ENCODE data around the gene ANAPC7.
"Not testable (repeated sequence)": the region's sequence is repeated elsewhere in the genome, so short reads cannot be mapped to it uniquely, and the experiment has no call there.

Gene ANAPC7

GRCh38 chr12:110426406-110426805, 22.9 kb upstream of the ANAPC7 start:
- no peak for TF ChIP-seq CTCF (conservative IDR thresholded peaks at IDR 0.05; ENCODE audit: low read depth)
- CTCF ChIA-PET, result no interaction called here
- POLR2A ChIA-PET (ENCODE audit: low non-redundant PET), result no interaction called here
- DNase-seq (ENCODE audit: low spot score), result no peak
- H3K27ac ChIP-seq, result no peak overlapping the region

GRCh38 chr12:110424237-110424636, 20.7 kb upstream of the ANAPC7 start:
- H3K27ac ChIP-seq, result no peak overlapping the region
- ChIA-PET POLR2A (ENCODE audit: low non-redundant PET) (no interaction called here), CTCF (no interaction called here)
- no peak for TF ChIP-seq CTCF (conservative IDR thresholded peaks at IDR 0.05; ENCODE audit: low read depth)
- DNase-seq (ENCODE audit: low spot score), result no peak

GRCh38 chr12:110421701-110422100, 18.2 kb upstream of the ANAPC7 start:
- ChIA-PET CTCF (interaction anchor here (0.6 to 1.1 kb wide), 2 partner anchors 10 to 43 kb away, joined by 5 to 11 read pairs; no protein-coding TSS in a partner anchor), POLR2A (ENCODE audit: low non-redundant PET) (no interaction called here)
- TF ChIP-seq CTCF (conservative IDR thresholded peaks at IDR 0.05; ENCODE audit: low read depth), result no peak
- no peak for DNase-seq (ENCODE audit: low spot score)
- H3K27ac ChIP-seq, result no peak overlapping the region

GRCh38 chr12:110421159-110421661, 17.7 kb upstream of the ANAPC7 start:
- ChIA-PET POLR2A (ENCODE audit: low non-redundant PET) (no interaction called here), CTCF (interaction anchor here (0.6 to 1.6 kb wide), 4 partner anchors 10 to 900 kb away, joined by 3 to 6 read pairs (median 4); no protein-coding TSS in a partner anchor)
- H3K27ac ChIP-seq, result no peak overlapping the region
- no peak for TF ChIP-seq CTCF (conservative IDR thresholded peaks at IDR 0.05; ENCODE audit: low read depth)
- no peak for DNase-seq (ENCODE audit: low spot score)

- ChIA-PET POLR2A (ENCODE audit: low non-redundant PET) (interaction anchor here (0.6 kb wide), 1 partner anchor 941 kb away, joined by 3 read pairs; no protein-coding TSS in a partner anchor), CTCF (interaction anchor here (0.6 to 1.6 kb wide), 4 partner anchors 11 to 900 kb away, joined by 3 to 6 read pairs (median 3); no protein-coding TSS in a partner anchor)
- DNase-seq (ENCODE audit: low spot score), result not testable (repeated sequence)
These were observed 17.1 kb upstream of the ANAPC7 start for GRCh38 chr12:110420644-110421043.

GRCh38 chr12:110417113-110417512, 13.6 kb upstream of the ANAPC7 start:
- CTCF ChIA-PET; H3K27ac ChIP-seq; POLR2A ChIA-PET (ENCODE audit: low non-redundant PET); DNase-seq (ENCODE audit: low spot score): not testable (repeated sequence)

More at GRCh38 chr12:110420644-110421043, 17.1 kb upstream of the ANAPC7 start:
- not testable (repeated sequence) for H3K27ac ChIP-seq

GRCh38 chr12:110410086-110410485, 6.6 kb upstream of the ANAPC7 start:
- DNase-seq (ENCODE audit: low spot score); POLR2A ChIA-PET (ENCODE audit: low non-redundant PET); H3K27ac ChIP-seq; CTCF ChIA-PET: not testable (repeated sequence)

- DNase-seq (ENCODE audit: low spot score); CTCF ChIA-PET; H3K27ac ChIP-seq: not testable (repeated sequence)
- POLR2A ChIA-PET (ENCODE audit: low non-redundant PET), result interaction anchor here (0.6 kb wide), 1 partner anchor 443 kb away, joined by 3 read pairs; no protein-coding TSS in a partner anchor
These were observed 1.7 kb upstream of the ANAPC7 start for GRCh38 chr12:110405126-110405662.

All from RWPE1 (cell line).